ENCODE results near the gene TKT. TPM values are rescaled to one million over a fixed set of nuclear protein-coding genes. Genes with fewer than 3 reads are reported as not detected.

TKT gene
- total and polyA plus RNA-seq, 2 of the 8 experiments (the other 6 are each of a cell fraction or from before 2014, with no cell fraction given) = 418 to 986 TPM

GRCh38 chr3:53242155-53242554 lies 13.7 kb downstream of the TKT start:
- no peak overlapping the region for H4K91ac ChIP-seq (replicated peaks; ENCODE audit: insufficient read length, low read length)
- H2BK120ac ChIP-seq (replicated peaks; ENCODE audit: low read depth, low read length) = no peak overlapping the region
- no peaks in the 10 kb centered on the region for H3K23me2 ChIP-seq (ENCODE audit: low read depth, low read length)
- no peak for TF ChIP-seq CHD2 (IDR thresholded peaks at IDR 0.05; ENCODE audit: low read length)
- 94% methylated on average over 7 of the region's 7 CpGs; no CpG with 5 or more reads in 1 of the 2 experiments for WGBS, 2 experiments (ENCODE audit: extremely low coverage in 1 of 2, insufficient coverage in 1 of 2, insufficient read length in 1 of 2, insufficient replicate concordance in 2 of 2, low coverage in 1 of 2, low lambda C conversion rate in 2 of 2, missing lambda C conversion rate in 1 of 2)
- H3K4me2 ChIP-seq (ENCODE audit: insufficient read depth in 1 of 2, low read depth in 2 of 2, low read length in 2 of 2) = no peak overlapping the region
- H2BK15ac ChIP-seq (ENCODE audit: low read length) = no peak overlapping the region
- H4K20me1 ChIP-seq (replicated peaks in 1 of 2; ENCODE audit: control insufficient read depth in 1 of 2, insufficient read depth in 2 of 2, low read length in 2 of 2) = peaks cover 32 to 62% of the 10 kb centered on the region in 2 experiments
- H3K56ac ChIP-seq (replicated peaks; ENCODE audit: insufficient read length, low read depth, low read length) = no peak overlapping the region
- H2BK12ac ChIP-seq (ENCODE audit: low read depth, low read length) = no peak overlapping the region
- H3K23ac ChIP-seq (ENCODE audit: insufficient read length) = no peak overlapping the region
- H3K14ac ChIP-seq (ENCODE audit: insufficient read length) = no peak overlapping the region
- H3K4me3 ChIP-seq (ENCODE audit: extremely low read depth in 1 of 4, insufficient read depth in 2 of 4, low read depth in 3 of 4, low read length in 4 of 4) = no peak overlapping the region
- no peak overlapping the region for H2AK5ac ChIP-seq (ENCODE audit: low read depth, low read length)
- no peaks in the 10 kb centered on the region for H3K9me3 ChIP-seq (ENCODE audit: insufficient read depth in 2 of 2, low read depth in 1 of 2, low read length in 1 of 2)
- peaks cover 21 to 89% of the 10 kb centered on the region in 2 experiments; a peak in 3 of 4 replicates for H3K79me2 ChIP-seq (ENCODE audit: control insufficient read depth in 1 of 2, insufficient read depth in 2 of 2, low read length in 2 of 2)
- FAIRE-seq (no peak), DNase-seq (ENCODE audit: low read depth in 1 of 2, low spot score in 2 of 2) (no peak)
- no peak overlapping the region for H2AFZ ChIP-seq (ENCODE audit: low read length)
- H2BK5ac ChIP-seq (ENCODE audit: low read depth, low read length) = peak overlapping the region; percentile 36; the same call in 1 of the 2 replicates
- H3K27ac ChIP-seq (ENCODE audit: low read depth, low read length) = no peak overlapping the region
- H3K79me1 ChIP-seq (ENCODE audit: low read depth, low read length) = peaks cover 24% of the 10 kb centered on the region
- H3K4me1 ChIP-seq (replicated peaks in 1 of 4; ENCODE audit: control insufficient read depth in 3 of 4, insufficient read depth in 4 of 4, low read length in 3 of 4) = peaks cover 4 to 21% (median 14%) of the 10 kb centered on the region in 4 experiments
- no peak overlapping the region for H4K8ac ChIP-seq (ENCODE audit: extremely low read depth, insufficient read depth, low read length)
- no peak overlapping the region for H4K5ac ChIP-seq (ENCODE audit: insufficient read length, low read depth, low read length)
- ChIA-PET POLR2A (ENCODE audit: partially characterized antibody) (interaction anchor here (1.1 to 28.5 kb wide), 4 partner anchors 8 to 232 kb away, joined by 3 to 449 read pairs (median 226); partner anchors contain the start of gene TKT), CTCF (ENCODE audit: partially characterized antibody) (interaction anchor here (1.3 to 3.6 kb wide), 4 partner anchors 12 to 46 kb away, joined by 3 to 13 read pairs (median 8); no protein-coding TSS in a partner anchor)
- H2BK20ac ChIP-seq (ENCODE audit: low read length) = no peak overlapping the region
- H3K4ac ChIP-seq (replicated peaks; ENCODE audit: insufficient read length, low read depth, low read length) = no peak overlapping the region
- peaks cover 32 to 48% (median 46%) of the 10 kb centered on the region in 4 experiments for H3K36me3 ChIP-seq (ENCODE audit: control insufficient read depth in 2 of 4, insufficient read depth in 4 of 4, low read length in 3 of 4)
- no peak overlapping the region for H3K9ac ChIP-seq (replicated peaks in 1 of 4; ENCODE audit: extremely low read depth in 1 of 4, low read depth in 3 of 4, low read length in 3 of 4)
- H3K18ac ChIP-seq (ENCODE audit: extremely low read depth, low read length) = no peak overlapping the region
- no peaks in the 10 kb centered on the region for H3K27me3 ChIP-seq (replicated peaks in 1 of 4; ENCODE audit: control insufficient read depth in 3 of 4, extremely low read depth in 1 of 4, insufficient read depth in 3 of 4, low read length in 3 of 4)

All from H1 (cell line).